Endothelial cell of umbilical vein (primary cell): Measurements from ENCODE around the gene ALG6. TPM values are rescaled to one million over a fixed set of nuclear protein-coding genes. Genes with fewer than 3 reads are reported as not detected.

Source experiments
- BruUV-seq: library from RNA; stranded (reverse); fragments of 400-500 nt; replicated peaks from 2 replicates; lab custom pipeline; 2021; lab: Mats Ljungman, UMichigan
- CTCF ChIA-PET: fragments of 300-600, 350-600 bp; sonication (Branson Sonifier 250); formaldehyde crosslinking; loops from one replicate; lab custom pipeline; 2021; ENCODE audit warnings: antibody characterized with exemption, inconsistent platforms; lab: Charles Lee
- POLR2A ChIA-PET: fragments of 300-600, 350-600 bp; sonication (Branson Sonifier 250); formaldehyde crosslinking; loops from one replicate; lab custom pipeline; 2021; ENCODE audit warnings: antibody characterized with exemption, inconsistent platforms; lab: Charles Lee
- DNase-seq: peaks from one replicate; pipeline ENCODE4 v3.0.0-alpha.2; 2011; ENCODE audit warnings: low read depth, low spot score
- FAIRE-seq: peaks from 2 replicates; lab custom pipeline; 2011; peaks lifted over from hg19 to GRCh38; lab: Jason Lieb, UNC
- H2AFZ ChIP-seq: 2 replicates; pipeline ENCODE4 v1.6.0; 2012; ENCODE audit warnings: low read depth, low read length, control low read depth, inconsistent platforms
- H3K27ac ChIP-seq: 2 replicates; pipeline ENCODE4 v1.5.1; 2011; ENCODE audit warnings: low read depth, mild to moderate bottlenecking, control low read depth, low read length, moderate library complexity; ENCODE audit not compliant: insufficient read depth
- H3K27me3 ChIP-seq, 2 experiments: 2 replicates each; pipeline versions ENCODE4 v1.6.0 to v1.6.1; 2011; ENCODE audit warnings: low read length in 2 of 2, mixed read lengths in 1 of 2; ENCODE audit not compliant: control insufficient read depth in 2 of 2, insufficient read depth in 2 of 2
- H3K36me3 ChIP-seq, 2 experiments: 2 replicates in 1 of 2; 3 replicates in 1 of 2; pipeline ENCODE4 v1.5.1; 2011; ENCODE audit warnings: low read length in 2 of 2, mild to moderate bottlenecking in 1 of 2, moderate library complexity in 1 of 2; ENCODE audit not compliant: control insufficient read depth in 2 of 2, insufficient read depth in 2 of 2; ENCODE audit errors: extremely low read depth in 1 of 2
- H3K4me1 ChIP-seq: 3 replicates; pipeline ENCODE4 v1.5.1; 2011; ENCODE audit warnings: mild to moderate bottlenecking, low read length; ENCODE audit not compliant: control insufficient read depth, insufficient read depth; ENCODE audit errors: extremely low read depth
- H3K4me2 ChIP-seq: 2 replicates; pipeline ENCODE4 v1.6.1; 2011; ENCODE audit warnings: low read length, control low read depth, mixed read lengths; ENCODE audit not compliant: insufficient read depth
- H3K4me3 ChIP-seq, 3 experiments: fragments of 200-600 bp in 1 of 3; sonication (generic), shearing (Covaris generic) in 1 of 3; replicated peaks in 1 of 3; 2 replicates each; pipeline ENCODE4 v1.5.1; 2011 to 2016; ENCODE audit warnings: control low read depth in 3 of 3, low read length in 3 of 3, mild to moderate bottlenecking in 2 of 3, inconsistent platforms in 1 of 3, low read depth in 1 of 3, moderate library complexity in 1 of 3; ENCODE audit not compliant: insufficient read depth in 1 of 3
- H3K79me2 ChIP-seq: 2 replicates; pipeline ENCODE4 v1.6.0; 2012; ENCODE audit warnings: low read length, inconsistent platforms; ENCODE audit not compliant: control insufficient read depth, insufficient read depth
- H3K9ac ChIP-seq: replicated peaks from 2 replicates; pipeline ENCODE3; 2011; ENCODE audit warnings: low read length, control low read depth; ENCODE audit not compliant: insufficient read depth; ENCODE audit errors: extremely low read depth
- H3K9me1 ChIP-seq: replicated peaks from 3 replicates; pipeline ENCODE4 v1.6.0; 2011; ENCODE audit warnings: mild to moderate bottlenecking, low read length; ENCODE audit not compliant: control insufficient read depth, insufficient read depth; ENCODE audit errors: extremely low read depth
- H3K9me3 ChIP-seq: replicated peaks from 2 replicates; pipeline ENCODE4 v1.5.1; 2012; ENCODE audit warnings: low read length, inconsistent platforms; ENCODE audit not compliant: control insufficient read depth, insufficient read depth
- H4K20me1 ChIP-seq: replicated peaks from 2 replicates; pipeline ENCODE3; 2011; ENCODE audit warnings: mild to moderate bottlenecking, low read length; ENCODE audit not compliant: control insufficient read depth, insufficient read depth; ENCODE audit errors: extremely low read depth
- EZH2 ChIP-seq: IDR thresholded peaks from 2 replicates; pipeline ENCODE4 v1.6.1; 2012; ENCODE audit warnings: borderline replicate concordance, low read depth, mild to moderate bottlenecking, moderate library complexity, low read length, inconsistent platforms; ENCODE audit not compliant: severe bottlenecking
- FOS ChIP-seq: IDR thresholded peaks from 2 replicates; pipeline ENCODE4 v1.6.1; 2011; ENCODE audit warnings: mild to moderate bottlenecking, low read length, moderate library complexity, borderline replicate concordance; ENCODE audit not compliant: insufficient read depth
- MYC ChIP-seq: IDR thresholded peaks from one replicate; pipeline ENCODE4 v1.6.1; 2011; ENCODE audit warnings: mild to moderate bottlenecking, low read depth, low read length
- POLR2A ChIP-seq: IDR thresholded peaks from 2 replicates; pipeline ENCODE4 v1.6.1; 2012; ENCODE audit warnings: low read depth, mild to moderate bottlenecking, control low read depth, low read length
- POLR2AphosphoS5 ChIP-seq: IDR thresholded peaks from 2 replicates; pipeline ENCODE4 v1.6.1; 2012; ENCODE audit warnings: low read depth, mild to moderate bottlenecking, control low read depth, low read length, moderate library complexity; ENCODE audit not compliant: insufficient read depth
- dilution Hi-C: fragments of 300-500 bp; cut with MboI; formaldehyde crosslinking; loops from one replicate; pipeline ENCODE4 v1.15.0; 2019; ENCODE audit warnings: low sequenced_read_pairs; ENCODE audit not compliant: extremely low pct_ligation_motif_present
- intact Hi-C: fragments of 100-400 bp; cut with micrococcal nuclease; formaldehyde crosslinking; loops from one replicate; pipeline ENCODE4 v1.10.0; 2022
- polyA plus RNA-seq, 4 experiments: library from polyadenylated mRNA; depleted of rRNA in 3 of 4; stranded (reverse) in 3 of 4; unstranded in 1 of 4; fragments of >200 nt; gene quantifications; 2 replicates each; pipeline versions ENCODE4 v1.2.1 to v1.2.3, GENCODE V29; 2011 to 2012; ENCODE audit warnings: missing spikeins in 1 of 4
- total RNA-seq: library from RNA; stranded (reverse); gene quantifications from 2 replicates; pipeline ENCODE4 v1.2.3, GENCODE V29; 2021
- TF ChIP-seq, protein P1 (sequence below), 2 donors: IDR thresholded peaks; 1 replicate in 1 of 2; 2 replicates in 1 of 2; pipeline ENCODE4 v1.5.1; 2011; ENCODE audit warnings: low read length in 2 of 2, mild to moderate bottlenecking in 2 of 2, moderate library complexity in 2 of 2, control low read depth in 1 of 2, inconsistent platforms in 1 of 2, low read depth in 1 of 2; ENCODE audit not compliant: insufficient read depth in 1 of 2; ENCODE audit errors: extremely low read depth in 1 of 2
- TF ChIP-seq, protein P2 (sequence below): IDR thresholded peaks from 2 replicates; pipeline ENCODE4 v1.6.1; 2011; ENCODE audit not compliant: insufficient read depth, insufficient read length

The ALG6 gene
- total and polyA plus RNA-seq, 2 donors (not counting 3 experiments of a cell fraction or from before 2014, with no cell fraction given): 14.4 to 17.3 TPM

DNA sequence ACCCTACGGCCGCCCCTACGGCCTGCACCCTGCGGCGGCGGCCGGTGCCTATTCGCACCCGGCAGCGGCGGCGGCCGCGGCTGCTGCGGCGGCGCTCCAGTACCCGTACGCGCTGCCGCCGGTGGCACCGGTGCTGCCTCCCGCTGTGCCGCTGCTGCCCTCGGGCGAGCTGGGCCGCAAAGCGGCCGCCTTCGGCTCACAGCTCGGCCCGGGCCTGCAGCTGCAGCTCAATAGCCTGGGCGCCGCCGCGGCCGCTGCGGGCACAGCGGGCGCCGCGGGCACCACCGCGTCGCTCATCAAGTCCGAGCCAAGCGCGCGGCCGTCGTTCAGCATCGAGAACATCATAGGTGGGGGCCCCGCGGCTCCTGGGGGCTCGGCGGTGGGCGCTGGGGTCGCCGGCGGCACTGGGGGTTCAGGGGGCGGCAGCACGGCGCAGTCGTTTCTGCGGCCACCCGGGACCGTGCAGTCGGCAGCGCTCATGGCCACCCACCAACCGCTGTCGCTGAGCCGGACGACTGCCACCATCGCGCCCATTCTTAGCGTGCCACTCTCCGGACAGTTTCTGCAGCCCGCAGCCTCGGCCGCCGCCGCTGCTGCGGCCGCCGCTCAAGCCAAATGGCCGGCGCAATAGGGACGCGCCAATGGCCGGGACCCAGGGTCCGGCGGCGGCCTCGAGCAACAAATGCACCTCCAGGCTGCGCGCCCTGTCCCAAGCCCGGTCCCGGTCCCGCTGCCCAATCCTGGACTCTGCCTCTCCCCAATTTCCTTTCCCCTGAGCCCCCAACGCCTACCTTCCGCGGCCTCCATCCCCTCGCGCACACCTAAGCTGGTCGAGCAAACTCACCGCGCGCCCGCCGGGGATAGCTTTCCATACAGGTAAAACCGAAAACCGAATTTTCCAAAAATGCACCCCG lies 43.3 kb upstream of the ALG6 start:
- ChIA-PET POLR2A (no interaction called here), CTCF (interaction anchor here (1.6 to 3.0 kb wide), 2 partner anchors 12 to 214 kb away, joined by 5 to 12 read pairs; no protein-coding TSS in a partner anchor)
- Histone ChIP-seq H3K79me2 (no peaks in the 10 kb centered on the region), H3K9me3 (no peaks in the 10 kb centered on the region), H3K9me1 (no peaks in the 10 kb centered on the region), H3K4me2 (no peak overlapping the region), H4K20me1 (peaks cover 9% of the 10 kb centered on the region), H3K4me3 (no peak overlapping the region), H3K27ac (no peak overlapping the region), H3K9ac (no peak overlapping the region), H3K4me1 (no peaks in the 10 kb centered on the region), H3K27me3 (peaks cover 78 to 100% of the 10 kb centered on the region in 2 experiments), H2AFZ (no peak overlapping the region), H3K36me3 (no peaks in the 10 kb centered on the region)
- dilution Hi-C loops (no loop called here), intact Hi-C loops (loop anchor here (5.0 kb wide), 1 partner anchor 923 kb away; no protein-coding TSS in a partner anchor)
- BruUV-seq: no TSS peak
- no peak for DNase-seq
- no peak for FAIRE-seq
- TF ChIP-seq EZH2 (peak; percentile 74), FOS (no peak)

DNA sequence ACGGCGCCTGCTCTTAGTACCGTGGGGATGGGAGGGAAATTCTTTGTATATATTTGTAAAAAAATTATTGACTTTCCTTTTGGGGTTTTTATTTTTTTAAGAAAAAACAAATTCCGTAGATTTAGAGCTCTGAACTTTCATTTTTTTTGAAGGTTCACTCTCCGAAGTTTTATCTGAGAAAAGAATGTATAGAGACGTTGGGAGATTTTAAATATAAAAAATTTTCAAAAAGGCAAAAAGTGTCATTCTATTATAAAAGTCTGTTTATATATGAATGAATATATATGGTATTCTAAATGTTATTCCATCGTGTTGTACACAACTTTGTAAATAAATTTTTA lies 42.7 kb upstream of the ALG6 start:
- H3K4me2 ChIP-seq: no peak overlapping the region
- dilution Hi-C loops: no loop called here
- BruUV-seq: no TSS peak
- DNase-seq: no peak
- no peaks in the 10 kb centered on the region for H3K4me1 ChIP-seq
- TF ChIP-seq, protein P1, sequence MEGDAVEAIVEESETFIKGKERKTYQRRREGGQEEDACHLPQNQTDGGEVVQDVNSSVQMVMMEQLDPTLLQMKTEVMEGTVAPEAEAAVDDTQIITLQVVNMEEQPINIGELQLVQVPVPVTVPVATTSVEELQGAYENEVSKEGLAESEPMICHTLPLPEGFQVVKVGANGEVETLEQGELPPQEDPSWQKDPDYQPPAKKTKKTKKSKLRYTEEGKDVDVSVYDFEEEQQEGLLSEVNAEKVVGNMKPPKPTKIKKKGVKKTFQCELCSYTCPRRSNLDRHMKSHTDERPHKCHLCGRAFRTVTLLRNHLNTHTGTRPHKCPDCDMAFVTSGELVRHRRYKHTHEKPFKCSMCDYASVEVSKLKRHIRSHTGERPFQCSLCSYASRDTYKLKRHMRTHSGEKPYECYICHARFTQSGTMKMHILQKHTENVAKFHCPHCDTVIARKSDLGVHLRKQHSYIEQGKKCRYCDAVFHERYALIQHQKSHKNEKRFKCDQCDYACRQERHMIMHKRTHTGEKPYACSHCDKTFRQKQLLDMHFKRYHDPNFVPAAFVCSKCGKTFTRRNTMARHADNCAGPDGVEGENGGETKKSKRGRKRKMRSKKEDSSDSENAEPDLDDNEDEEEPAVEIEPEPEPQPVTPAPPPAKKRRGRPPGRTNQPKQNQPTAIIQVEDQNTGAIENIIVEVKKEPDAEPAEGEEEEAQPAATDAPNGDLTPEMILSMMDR (IDR thresholded peaks at IDR 0.05; ENCODE audit: extremely low read depth in 1 of 2, insufficient read depth in 1 of 2, low read depth in 1 of 2, low read length in 2 of 2): no peak
- TF ChIP-seq MYC: no peak
- TF ChIP-seq POLR2AphosphoS5: no peak
- TF ChIP-seq FOS: no peak
- TF ChIP-seq POLR2A: no peak
- TF ChIP-seq EZH2: no peak
- TF ChIP-seq, protein P2, sequence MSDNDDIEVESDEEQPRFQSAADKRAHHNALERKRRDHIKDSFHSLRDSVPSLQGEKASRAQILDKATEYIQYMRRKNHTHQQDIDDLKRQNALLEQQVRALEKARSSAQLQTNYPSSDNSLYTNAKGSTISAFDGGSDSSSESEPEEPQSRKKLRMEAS: no peak
- no peak for FAIRE-seq
- intact Hi-C loops: loop anchor here (5.0 kb wide), 1 partner anchor 923 kb away; no protein-coding TSS in a partner anchor
- H3K27me3 ChIP-seq: peaks cover 78 to 100% of the 10 kb centered on the region in 2 experiments
- no peaks in the 10 kb centered on the region for H3K9me1 ChIP-seq
- H3K9ac ChIP-seq: no peak overlapping the region
- no peaks in the 10 kb centered on the region for H3K9me3 ChIP-seq
- CTCF ChIA-PET: interaction anchor here (3.0 kb wide), 1 partner anchor 11 kb away, joined by 12 read pairs; no protein-coding TSS in a partner anchor
- H3K79me2 ChIP-seq: no peaks in the 10 kb centered on the region
- POLR2A ChIA-PET: no interaction called here
- H3K36me3 ChIP-seq: no peaks in the 10 kb centered on the region
- no peak overlapping the region for H3K27ac ChIP-seq
- no peak overlapping the region for H3K4me3 ChIP-seq
- peaks cover 9% of the 10 kb centered on the region for H4K20me1 ChIP-seq
- H2AFZ ChIP-seq: no peak overlapping the region
